ENCODE results near the gene MBD3L3.
"Not testable (repeated sequence)": the region's sequence is repeated elsewhere in the genome, so short reads cannot be mapped to it uniquely, and the experiment has no call there.

GRCh38 chr19:7059977-7060376 is 1.5 kb upstream of the MBD3L3 start:
- not testable (repeated sequence) for TF ChIP-seq CTCF (IDR thresholded peaks at IDR 0.05); CBX8 (IDR thresholded peaks at IDR 0.05); POLR2A (IDR thresholded peaks at IDR 0.05; ENCODE audit: low read length); EP300 (IDR thresholded peaks at IDR 0.05); NR3C1 (IDR thresholded peaks at IDR 0.05); MAFK (IDR thresholded peaks at IDR 0.05; ENCODE audit: partially characterized antibody)

All from A549 (cell line).